ENCODE results near the gene TLCD1. TPM values are rescaled to one million over a fixed set of nuclear protein-coding genes. Genes with fewer than 3 reads are reported as not detected.

Gene TLCD1
- total RNA-seq, 5 donors from 2014 or later (not counting 1 experiment from before 2014, with no cell fraction given): 1.2 to 1.8 (median 1.3) TPM; not detected in 1

GRCh38 chr17:28688481-28688880, 37.6 kb downstream of the TLCD1 start:
- H3K36me3 ChIP-seq (ENCODE audit: control insufficient read depth in 2 of 2, extremely low read depth in 1 of 2, insufficient read depth in 1 of 2, low read length in 1 of 2): peaks cover 9 to 79% of the 10 kb centered on the region in 2 donors
- no CpG with 5 or more reads among the region's 4 CpGs for WGBS (ENCODE audit: insufficient coverage)
- no peaks in the 10 kb centered on the region for H3K9me3 ChIP-seq
- ChIA-PET POLR2A (interaction anchor here (0.6 to 0.7 kb wide), 2 partner anchors 13 to 218 kb away, joined by 4 to 22 read pairs; no protein-coding TSS in a partner anchor), CTCF (no interaction called here)
- Mint-ChIP-seq H3K27ac (no peak overlapping the region), H3K36me3 (peaks cover 53% of the 10 kb centered on the region), H3K27me3 (no peaks in the 10 kb centered on the region), H3K9me3 (no peaks in the 10 kb centered on the region), H3K4me1 (no peaks in the 10 kb centered on the region), H3K4me3 (no peak overlapping the region)
- H3K4me1 ChIP-seq (ENCODE audit: control insufficient read depth in 1 of 2, extremely low read depth in 1 of 2, insufficient read depth in 2 of 2, low read length in 2 of 2): no peaks in the 10 kb centered on the region
- no peak overlapping the region for H3K27ac ChIP-seq (ENCODE audit: low read length)
- H3K27me3 ChIP-seq (replicated peaks in 1 of 2; ENCODE audit: control insufficient read depth in 2 of 2, extremely low read depth in 1 of 2, insufficient read depth in 2 of 2, low read length in 1 of 2): no peaks in the 10 kb centered on the region
- DNase-seq (no peak), ATAC-seq (replicated peaks in 1 of 4) (no peak)
- no peak overlapping the region for H3K4me3 ChIP-seq (ENCODE audit: control insufficient read depth in 1 of 2, extremely low read depth in 1 of 2, low read length in 1 of 2)

DNA sequence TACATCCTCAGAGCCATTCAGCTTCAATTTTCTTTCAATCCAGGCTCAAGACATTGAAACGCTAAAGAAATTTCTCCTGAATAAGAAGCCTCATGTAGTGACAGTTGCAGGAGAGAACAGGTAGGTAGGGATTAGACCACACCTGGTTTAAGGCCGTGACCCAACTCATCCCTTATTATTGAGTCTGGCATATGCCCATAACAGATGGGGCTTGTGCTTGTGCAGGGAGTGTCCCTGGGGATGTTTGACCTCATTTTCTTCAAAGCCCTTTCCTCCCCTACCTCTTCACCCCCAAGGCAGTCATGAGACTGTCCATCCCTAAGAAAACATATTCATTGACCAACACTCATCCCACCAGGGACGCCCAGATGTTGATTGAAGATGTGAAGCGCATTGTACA, 39.7 kb downstream of the TLCD1 start:
- H3K27ac Mint-ChIP-seq: no peak overlapping the region
- POLR2A ChIA-PET: no interaction called here
- H3K4me1 Mint-ChIP-seq: no peaks in the 10 kb centered on the region
- Histone ChIP-seq H3K36me3 (ENCODE audit: control insufficient read depth in 2 of 2, extremely low read depth in 1 of 2, insufficient read depth in 1 of 2, low read length in 1 of 2) (peaks cover 15 to 94% of the 10 kb centered on the region in 2 donors), H3K4me1 (ENCODE audit: control insufficient read depth in 1 of 2, extremely low read depth in 1 of 2, insufficient read depth in 2 of 2, low read length in 2 of 2) (no peaks in the 10 kb centered on the region), H3K9me3 (no peaks in the 10 kb centered on the region), H3K27ac (ENCODE audit: low read length) (no peak overlapping the region), H3K4me3 (ENCODE audit: control insufficient read depth in 1 of 2, extremely low read depth in 1 of 2, low read length in 1 of 2) (no peak overlapping the region), H3K27me3 (replicated peaks in 1 of 2; ENCODE audit: control insufficient read depth in 2 of 2, extremely low read depth in 1 of 2, insufficient read depth in 2 of 2, low read length in 1 of 2) (no peaks in the 10 kb centered on the region)
- no peaks in the 10 kb centered on the region for H3K9me3 Mint-ChIP-seq
- ATAC-seq (replicated peaks in 1 of 4) (no peak), DNase-seq (no peak)
- H3K4me3 Mint-ChIP-seq: no peak overlapping the region
- CTCF ChIA-PET: no interaction called here
- WGBS (ENCODE audit: insufficient coverage): 100% methylated on average over 1 of the region's 4 CpGs
- peaks cover 72% of the 10 kb centered on the region for H3K36me3 Mint-ChIP-seq
- no peaks in the 10 kb centered on the region for H3K27me3 Mint-ChIP-seq

DNA sequence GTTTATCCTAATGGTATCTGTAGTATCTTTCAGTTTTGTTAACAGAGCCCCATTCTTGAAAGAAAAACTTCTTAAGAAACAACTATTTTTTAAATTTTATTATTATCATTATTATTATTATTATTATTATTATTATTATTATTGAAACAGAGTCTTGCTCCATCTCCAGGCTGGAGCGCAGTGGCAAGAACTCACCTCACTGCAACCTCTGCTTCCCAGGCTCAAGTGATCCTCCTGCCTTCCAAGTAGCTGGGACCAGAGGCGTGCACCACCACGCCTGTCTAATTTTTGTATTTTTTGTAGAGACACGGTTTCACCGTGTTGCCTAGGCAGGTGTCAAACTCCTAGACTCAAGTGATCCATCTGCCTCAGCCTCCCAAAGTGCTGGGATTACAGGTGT, 40.7 kb downstream of the TLCD1 start:
- Mint-ChIP-seq H3K27ac (no peak overlapping the region), H3K4me1 (no peaks in the 10 kb centered on the region), H3K9me3 (no peaks in the 10 kb centered on the region), H3K4me3 (no peak overlapping the region), H3K27me3 (no peaks in the 10 kb centered on the region), H3K36me3 (peaks cover 71% of the 10 kb centered on the region)
- peaks cover 15 to 95% of the 10 kb centered on the region in 2 donors for H3K36me3 ChIP-seq (ENCODE audit: control insufficient read depth in 2 of 2, extremely low read depth in 1 of 2, insufficient read depth in 1 of 2, low read length in 1 of 2)
- DNase-seq: no peak
- H3K4me1 ChIP-seq (ENCODE audit: control insufficient read depth in 1 of 2, extremely low read depth in 1 of 2, insufficient read depth in 2 of 2, low read length in 2 of 2): no peaks in the 10 kb centered on the region
- no peak overlapping the region for H3K27ac ChIP-seq (ENCODE audit: low read length)
- 93% methylated on average over 2 of the region's 5 CpGs for WGBS (ENCODE audit: insufficient coverage)
- ChIA-PET CTCF (no interaction called here), POLR2A (no interaction called here)
- no peaks in the 10 kb centered on the region for H3K9me3 ChIP-seq
- no peaks in the 10 kb centered on the region for H3K27me3 ChIP-seq (replicated peaks in 1 of 2; ENCODE audit: control insufficient read depth in 2 of 2, extremely low read depth in 1 of 2, insufficient read depth in 2 of 2, low read length in 1 of 2)
- no peak for ATAC-seq (replicated peaks in 1 of 4)
- no peak overlapping the region for H3K4me3 ChIP-seq (ENCODE audit: control insufficient read depth in 1 of 2, extremely low read depth in 1 of 2, low read length in 1 of 2)

- Mint-ChIP-seq H3K4me1 (no peaks in the 10 kb centered on the region), H3K9me3 (no peaks in the 10 kb centered on the region), H3K27ac (no peak overlapping the region), H3K27me3 (no peaks in the 10 kb centered on the region), H3K36me3 (peaks cover 68% of the 10 kb centered on the region), H3K4me3 (no peak overlapping the region)
- H3K27me3 ChIP-seq (replicated peaks in 1 of 2; ENCODE audit: control insufficient read depth in 2 of 2, extremely low read depth in 1 of 2, insufficient read depth in 2 of 2, low read length in 1 of 2): no peaks in the 10 kb centered on the region
- POLR2A ChIA-PET: no interaction called here
- WGBS (ENCODE audit: insufficient coverage): 97% methylated on average over 3 of the region's 3 CpGs
- no peak overlapping the region for H3K27ac ChIP-seq (ENCODE audit: low read length)
- H3K4me3 ChIP-seq (ENCODE audit: control insufficient read depth in 1 of 2, extremely low read depth in 1 of 2, low read length in 1 of 2): no peak overlapping the region
- DNase-seq: no peak
- CTCF ChIA-PET: no interaction called here
- H3K9me3 ChIP-seq: no peaks in the 10 kb centered on the region
- peaks cover 15 to 92% of the 10 kb centered on the region in 2 donors for H3K36me3 ChIP-seq (ENCODE audit: control insufficient read depth in 2 of 2, extremely low read depth in 1 of 2, insufficient read depth in 1 of 2, low read length in 1 of 2)
- no peak for ATAC-seq (replicated peaks in 1 of 4)
- no peaks in the 10 kb centered on the region for H3K4me1 ChIP-seq (ENCODE audit: control insufficient read depth in 1 of 2, extremely low read depth in 1 of 2, insufficient read depth in 2 of 2, low read length in 2 of 2)
Observed at GRCh38 chr17:28684963-28685362, 41.1 kb downstream of the TLCD1 start.

GRCh38 chr17:28682655-28683054, 43.4 kb downstream of the TLCD1 start:
- POLR2A ChIA-PET: interaction anchor here in 1 of 2 donors (0.7 kb wide), 1 partner anchor 106 kb away, joined by 3 read pairs; the partner anchor contains the start of gene ALDOC
- no peak for ATAC-seq (replicated peaks in 1 of 4)
- WGBS (ENCODE audit: insufficient coverage): 100% methylated on average over 7 of the region's 11 CpGs

DNA sequence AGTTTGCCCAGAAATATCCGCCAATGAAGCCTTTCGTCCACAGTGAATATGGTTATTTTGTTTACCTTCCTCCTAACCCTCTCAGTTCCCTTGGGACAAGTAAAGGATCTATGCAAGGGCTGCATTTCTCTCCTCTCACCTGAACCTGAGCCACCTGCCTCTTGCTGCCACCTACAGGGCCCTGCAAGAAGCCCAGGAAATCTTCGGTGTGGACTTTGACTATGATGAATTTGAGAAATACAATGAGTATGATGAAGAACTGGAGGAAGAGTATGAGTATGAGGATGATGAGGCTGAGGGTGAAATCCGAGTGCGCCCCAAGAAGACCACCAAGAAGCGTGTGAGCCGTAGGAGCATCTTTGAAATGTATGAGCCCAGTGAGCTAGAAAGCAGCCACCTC, 50.1 kb downstream of the TLCD1 start:
- H3K9me3 Mint-ChIP-seq: no peaks in the 10 kb centered on the region
- H3K27me3 ChIP-seq (replicated peaks in 1 of 2; ENCODE audit: control insufficient read depth in 2 of 2, extremely low read depth in 1 of 2, insufficient read depth in 2 of 2, low read length in 1 of 2): no peaks in the 10 kb centered on the region
- H3K4me3 Mint-ChIP-seq: no peak overlapping the region
- peaks cover 21 to 93% of the 10 kb centered on the region in 2 donors for H3K36me3 ChIP-seq (ENCODE audit: control insufficient read depth in 2 of 2, extremely low read depth in 1 of 2, insufficient read depth in 1 of 2, low read length in 1 of 2)
- DNase-seq (peak in 2 of 35 experiments; percentile 8 to 32), ATAC-seq (replicated peaks in 1 of 4) (no peak)
- peaks cover 62% of the 10 kb centered on the region for H3K36me3 Mint-ChIP-seq
- no peak overlapping the region for H3K27ac Mint-ChIP-seq
- no peaks in the 10 kb centered on the region for H3K27me3 Mint-ChIP-seq
- CTCF ChIA-PET: interaction anchor here in 1 of 2 donors (1.3 to 2.2 kb wide), 3 partner anchors 8 to 29 kb away, joined by 3 to 6 read pairs (median 4); no protein-coding TSS in a partner anchor
- H3K4me1 ChIP-seq (ENCODE audit: control insufficient read depth in 1 of 2, extremely low read depth in 1 of 2, insufficient read depth in 2 of 2, low read length in 2 of 2): no peaks in the 10 kb centered on the region
- H3K9me3 ChIP-seq: no peaks in the 10 kb centered on the region
- no peak overlapping the region for H3K27ac ChIP-seq (ENCODE audit: low read length)
- WGBS (ENCODE audit: insufficient coverage): no CpG with 5 or more reads among the region's 7 CpGs
- no peak overlapping the region for H3K4me3 ChIP-seq (ENCODE audit: control insufficient read depth in 1 of 2, extremely low read depth in 1 of 2, low read length in 1 of 2)
- H3K4me1 Mint-ChIP-seq: peaks cover 0 to 3% (median 0%) of the 10 kb centered on the region in 3 donors
- POLR2A ChIA-PET: interaction anchor here (0.5 to 0.6 kb wide), 2 partner anchors 12 to 28 kb away, joined by 3 to 22 read pairs; no protein-coding TSS in a partner anchor

More at GRCh38 chr17:28682655-28683054, 43.4 kb downstream of the TLCD1 start:
- H3K27ac Mint-ChIP-seq: no peak overlapping the region
- H3K27me3 ChIP-seq (replicated peaks in 1 of 2; ENCODE audit: control insufficient read depth in 2 of 2, extremely low read depth in 1 of 2, insufficient read depth in 2 of 2, low read length in 1 of 2): no peaks in the 10 kb centered on the region
- H3K9me3 Mint-ChIP-seq: no peaks in the 10 kb centered on the region
- H3K36me3 ChIP-seq (ENCODE audit: control insufficient read depth in 2 of 2, extremely low read depth in 1 of 2, insufficient read depth in 1 of 2, low read length in 1 of 2): peaks cover 19 to 88% of the 10 kb centered on the region in 2 donors
- H3K4me3 ChIP-seq (ENCODE audit: control insufficient read depth in 1 of 2, extremely low read depth in 1 of 2, low read length in 1 of 2): no peak overlapping the region
- H3K27ac ChIP-seq (ENCODE audit: low read length): no peak overlapping the region
- H3K4me3 Mint-ChIP-seq: no peak overlapping the region
- no peaks in the 10 kb centered on the region for H3K4me1 Mint-ChIP-seq
- CTCF ChIA-PET: interaction anchor here in 1 of 2 donors (0.6 to 1.1 kb wide), 2 partner anchors 36 to 59 kb away, joined by 3 to 5 read pairs; no protein-coding TSS in a partner anchor
- no peaks in the 10 kb centered on the region for H3K27me3 Mint-ChIP-seq
- peaks cover 61% of the 10 kb centered on the region for H3K36me3 Mint-ChIP-seq
- DNase-seq: no peak
- H3K4me1 ChIP-seq (ENCODE audit: control insufficient read depth in 1 of 2, extremely low read depth in 1 of 2, insufficient read depth in 2 of 2, low read length in 2 of 2): no peaks in the 10 kb centered on the region
- no peaks in the 10 kb centered on the region for H3K9me3 ChIP-seq

Measured in T-cell (primary cell).